Neural cell (in vitro differentiated cells): ENCODE results near the gene DENND1A.

Experiments
- CTCF ChIP-seq: fragments of 450-650 bp; IDR thresholded peaks from 2 replicates; pipeline ENCODE4 v1.5.1; 2014; ENCODE audit warnings: antibody characterized with exemption, mild to moderate bottlenecking, moderate library complexity; ENCODE audit not compliant: poor library complexity, severe bottlenecking
- EZH2 ChIP-seq: fragments of 200-600, 300-800 bp; shearing (Covaris generic), sonication (generic); IDR thresholded peaks from 2 replicates; pipeline ENCODE4 v1.6.1; 2014; ENCODE audit warnings: antibody characterized with exemption, low read length, borderline replicate concordance, mild to moderate bottlenecking; ENCODE audit not compliant: insufficient read depth, poor library complexity, severe bottlenecking
- RAD21 ChIP-seq: fragments of 450-650 bp; conservative IDR thresholded peaks from 2 replicates; pipeline ENCODE4 v1.6.1; 2014; ENCODE audit warnings: antibody characterized with exemption, mild to moderate bottlenecking, moderate library complexity
- REST ChIP-seq: IDR thresholded peaks from 2 replicates; pipeline ENCODE4 v1.6.1; 2012; ENCODE audit warnings: borderline replicate concordance
- TAF1 ChIP-seq: IDR thresholded peaks from 2 replicates; pipeline ENCODE4 v1.6.1; 2012; ENCODE audit warnings: low read depth

DNA sequence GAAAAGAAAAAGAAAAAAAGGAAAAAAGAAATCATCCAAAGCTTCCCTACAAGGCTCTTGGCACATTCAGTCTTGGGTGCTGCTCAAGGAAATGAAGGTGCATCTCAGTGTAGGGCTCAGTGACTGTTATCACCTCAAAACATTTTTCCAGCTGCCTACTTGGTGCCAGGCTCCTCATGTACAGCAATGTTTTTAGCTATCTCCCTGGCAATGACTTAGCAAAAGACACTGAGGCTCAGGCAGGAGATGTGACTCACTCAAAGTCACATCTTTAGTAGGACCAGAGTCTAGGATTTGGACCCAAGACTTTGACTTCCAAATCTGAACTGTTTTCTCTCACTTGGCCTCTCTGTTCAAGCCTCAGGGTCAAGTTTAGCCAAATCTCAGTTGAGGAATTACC is 309.7 kb downstream of the DENND1A start:
- no peak for TF ChIP-seq CTCF
- no peak for TF ChIP-seq RAD21
- no peak for TF ChIP-seq TAF1
- TF ChIP-seq REST: no peak
- no peak for TF ChIP-seq EZH2
